GM12872 (cell line): ENCODE data around the gene SNRPD2.
A peak's percentile ranks its signal among the peaks of the same experiment; 100 is the strongest.

Source experiments
- CTCF ChIP-seq: IDR thresholded peaks from 3 replicates; pipeline ENCODE4 v1.5.1; 2011; ENCODE audit warnings: low read depth, mild to moderate bottlenecking, low read length, moderate library complexity; ENCODE audit not compliant: insufficient read depth

SNRPD2 gene

GRCh38 chr19:45710356-45711130, 18.8 kb upstream of the SNRPD2 start:
- TF ChIP-seq CTCF = no peak

GRCh38 chr19:45705710-45706415, 14.1 kb upstream of the SNRPD2 start:
- TF ChIP-seq CTCF = no peak

GRCh38 chr19:45705115-45705514, 13.4 kb upstream of the SNRPD2 start:
- TF ChIP-seq CTCF = no peak

GRCh38 chr19:45701676-45702075, 9.9 kb upstream of the SNRPD2 start:
- no peak for TF ChIP-seq CTCF

- TF ChIP-seq CTCF = peak; percentile 92
Observed at GRCh38 chr19:45693106-45693788, 1.5 kb upstream of the SNRPD2 start.

GRCh38 chr19:45692187-45693105, 693 bp upstream of the SNRPD2 start, which contains the start of gene QPCTL:
Gene QPCTL (plus strand): TSS chr19:45692666. CDS start chr19:45692704, 38 bp downstream.
- TF ChIP-seq CTCF = no peak
